NCI-H1092 (cell line): ENCODE measurements around the gene IL4I1.

ENCODE experiments used
- DNase-seq: peaks from one replicate; lab custom pipeline; 2025; lab: John Stamatoyannopoulos, UW

The IL4I1 gene

DNA sequence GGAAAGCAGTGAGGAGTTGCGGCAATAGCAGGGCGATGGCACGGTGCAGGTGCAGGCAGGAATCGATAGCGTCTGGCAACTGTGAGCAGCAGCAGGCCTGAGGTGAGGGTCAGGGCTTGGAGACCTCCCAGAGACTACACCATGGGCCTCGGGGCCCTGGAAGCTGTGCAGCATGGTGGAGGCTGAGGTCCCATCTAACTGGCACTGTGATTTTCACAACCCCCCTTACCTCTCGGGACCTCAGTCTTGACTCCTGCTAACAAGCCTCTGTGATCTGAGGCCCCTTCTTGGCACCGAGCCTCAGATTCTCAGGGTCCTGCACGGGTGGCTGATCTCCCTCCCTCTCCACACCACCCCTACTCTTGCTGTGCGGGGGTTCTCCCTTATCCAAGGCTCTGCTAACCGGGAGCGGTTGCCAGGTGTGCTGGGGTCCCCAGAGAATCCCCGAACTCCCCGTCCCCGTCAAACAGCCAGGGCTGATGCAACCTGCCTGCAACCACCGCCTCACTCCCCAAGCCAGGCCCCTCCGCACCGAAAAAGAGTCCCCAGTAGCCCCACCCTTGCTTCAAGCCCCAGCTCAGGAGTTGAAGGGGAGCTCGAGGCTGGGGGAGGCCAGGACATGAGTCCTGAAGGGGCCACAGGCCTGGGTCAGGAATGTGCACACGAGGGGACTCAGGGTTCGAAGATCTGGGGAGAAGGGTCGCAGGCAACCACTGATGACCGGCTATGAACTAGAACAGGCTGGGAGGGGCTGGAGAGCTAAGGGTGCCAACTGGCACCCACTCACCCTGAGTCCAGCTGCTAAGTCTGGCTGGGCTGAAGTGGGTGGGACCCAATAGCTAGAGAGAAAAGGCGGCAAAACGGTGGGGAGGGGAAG is 27.6 kb upstream of the IL4I1 start:
- DNase-seq = peak; percentile 9

DNA sequence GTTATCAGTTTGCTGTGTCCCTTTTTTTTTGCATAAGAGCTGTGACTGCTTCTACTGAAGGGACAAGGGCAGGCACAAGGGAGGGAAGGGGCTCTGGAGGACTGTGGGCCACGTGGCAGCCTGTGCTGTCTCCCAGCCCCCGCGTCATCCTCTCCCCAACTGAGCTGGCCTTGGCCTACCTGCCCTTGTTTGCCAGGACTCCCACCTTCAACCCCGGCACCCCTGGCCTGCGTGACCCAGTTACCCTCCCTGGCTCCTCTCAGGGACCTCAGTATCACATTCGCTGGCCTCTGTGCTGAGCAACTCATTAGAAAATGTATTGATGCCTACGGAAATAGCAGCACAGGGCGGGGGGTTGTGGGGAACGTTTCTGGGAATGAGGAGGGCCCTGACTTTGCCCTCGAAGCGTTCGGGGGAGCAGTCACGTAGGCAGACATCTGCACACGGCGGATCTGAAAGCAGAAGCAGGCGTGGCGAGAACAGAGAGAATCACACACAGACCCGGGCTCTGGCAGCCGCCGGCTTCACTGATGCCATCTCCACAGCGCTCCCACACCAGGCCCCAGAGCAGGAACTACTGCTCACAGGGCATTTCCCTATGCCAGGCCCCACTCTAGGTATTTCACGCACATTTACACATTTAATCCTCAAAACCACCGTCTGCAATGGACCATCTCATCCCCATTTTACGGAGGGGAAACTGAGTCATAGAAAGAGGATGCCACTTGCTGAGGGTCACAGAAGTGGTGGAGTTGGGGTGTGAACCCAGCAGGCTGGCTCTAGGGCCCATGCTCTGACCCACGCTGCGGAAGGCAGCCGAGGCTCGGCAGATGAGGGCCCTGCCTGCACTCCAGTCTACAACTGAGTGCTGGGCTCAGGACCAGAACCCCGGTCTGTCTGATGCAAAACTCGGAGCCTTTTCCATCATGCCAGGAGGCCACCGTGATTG is 26.6 kb upstream of the IL4I1 start:
- DNase-seq = no peak

DNA sequence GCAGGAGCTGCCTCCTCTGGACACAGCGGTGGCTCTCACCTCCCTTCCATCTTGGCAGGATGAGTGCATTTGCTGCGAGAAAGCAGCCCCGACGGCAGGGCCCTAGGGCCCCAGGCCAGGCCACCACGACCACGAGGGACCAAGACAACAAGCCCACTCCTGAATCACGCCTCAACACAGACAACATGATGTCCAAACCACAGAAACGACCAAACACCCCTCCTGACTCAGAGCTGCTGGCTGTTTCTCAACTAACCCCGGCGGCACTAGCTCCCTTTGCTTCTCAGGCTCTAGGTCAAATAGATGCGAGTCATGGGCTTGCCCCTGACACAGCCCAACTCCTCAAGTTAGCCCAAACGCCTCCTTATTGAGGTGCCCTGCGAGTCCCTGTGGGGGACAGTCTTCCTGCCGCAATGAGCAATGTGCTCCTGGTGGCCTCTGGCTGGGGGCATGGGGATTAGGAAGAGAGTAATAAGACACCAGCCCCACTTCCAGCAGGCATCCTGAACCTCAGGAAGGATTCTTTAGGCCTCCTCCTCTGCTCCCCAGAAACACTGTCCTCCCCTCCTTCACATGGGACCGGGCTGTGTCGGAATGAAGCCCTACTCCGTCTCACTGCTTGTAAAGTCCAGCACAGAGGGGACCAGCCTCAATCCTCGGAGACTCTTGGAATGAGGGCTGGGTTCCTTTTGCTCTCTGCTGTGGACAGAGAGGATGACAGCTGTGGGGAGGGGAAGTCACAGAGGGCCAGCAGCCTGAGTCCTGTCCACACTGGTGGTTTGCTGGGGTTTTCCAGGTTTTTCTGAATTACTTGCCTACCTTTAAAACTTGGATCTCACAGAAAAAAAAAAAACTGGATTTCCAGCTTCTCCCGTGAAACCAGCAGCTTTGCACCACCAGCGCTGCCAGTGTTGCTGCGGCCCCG is 25.4 kb upstream of the IL4I1 start:
- no peak for DNase-seq

DNA sequence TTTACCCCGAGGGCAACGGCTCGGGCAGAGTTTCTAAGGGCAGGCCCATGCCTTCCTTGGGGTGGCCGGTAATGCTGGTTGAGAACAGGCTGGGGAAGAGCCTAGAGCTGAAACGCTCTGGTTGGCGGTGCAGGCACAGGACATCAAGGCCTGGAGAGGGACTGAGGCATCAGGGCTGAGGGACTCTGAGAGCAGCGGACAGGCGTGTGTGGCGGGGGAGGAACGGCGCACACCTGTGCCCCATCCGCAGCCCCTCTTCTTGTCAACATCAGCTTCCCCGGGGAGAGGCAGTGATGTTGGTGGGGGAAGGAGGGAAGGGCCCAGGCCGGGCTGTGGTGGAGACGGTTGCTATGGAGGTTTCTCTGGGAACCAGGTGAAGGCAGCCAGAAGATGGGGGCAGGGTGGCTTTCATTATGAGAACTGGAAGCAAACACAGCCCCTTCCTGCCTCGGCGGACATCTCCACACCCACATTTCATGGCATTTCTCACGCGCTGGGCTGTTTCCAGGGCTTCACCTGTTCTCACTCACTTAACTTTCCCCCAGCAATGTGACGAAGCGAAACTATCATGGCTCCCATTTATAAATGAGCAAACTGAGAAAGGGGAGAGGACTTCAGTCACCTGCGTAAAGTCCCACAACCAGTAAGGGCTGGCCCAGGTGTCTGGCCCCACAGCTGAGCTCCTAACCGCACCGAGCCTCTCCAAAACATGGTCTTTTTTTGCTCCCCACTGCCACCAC is 24.1 kb upstream of the IL4I1 start:
- no peak for DNase-seq

DNA sequence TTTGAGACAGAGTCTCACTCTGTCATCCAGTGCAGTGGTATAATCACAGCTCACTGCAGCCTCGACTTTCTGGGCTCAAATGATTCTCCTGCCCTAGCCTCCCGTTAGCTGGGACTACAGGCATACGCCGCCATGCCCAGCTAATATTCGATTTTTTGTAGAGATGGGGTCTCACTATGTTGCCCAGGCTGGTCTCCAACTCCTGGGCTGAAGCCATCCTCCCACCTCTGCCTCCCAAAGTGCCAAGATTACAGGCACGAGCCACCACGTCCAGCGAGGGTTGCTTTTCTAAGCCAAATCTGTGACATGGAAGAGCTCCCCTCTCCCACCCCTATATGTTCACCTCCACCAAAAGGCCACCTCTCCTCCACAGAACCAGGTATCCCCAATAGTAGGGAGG is 21.4 kb upstream of the IL4I1 start:
- no peak for DNase-seq

DNA sequence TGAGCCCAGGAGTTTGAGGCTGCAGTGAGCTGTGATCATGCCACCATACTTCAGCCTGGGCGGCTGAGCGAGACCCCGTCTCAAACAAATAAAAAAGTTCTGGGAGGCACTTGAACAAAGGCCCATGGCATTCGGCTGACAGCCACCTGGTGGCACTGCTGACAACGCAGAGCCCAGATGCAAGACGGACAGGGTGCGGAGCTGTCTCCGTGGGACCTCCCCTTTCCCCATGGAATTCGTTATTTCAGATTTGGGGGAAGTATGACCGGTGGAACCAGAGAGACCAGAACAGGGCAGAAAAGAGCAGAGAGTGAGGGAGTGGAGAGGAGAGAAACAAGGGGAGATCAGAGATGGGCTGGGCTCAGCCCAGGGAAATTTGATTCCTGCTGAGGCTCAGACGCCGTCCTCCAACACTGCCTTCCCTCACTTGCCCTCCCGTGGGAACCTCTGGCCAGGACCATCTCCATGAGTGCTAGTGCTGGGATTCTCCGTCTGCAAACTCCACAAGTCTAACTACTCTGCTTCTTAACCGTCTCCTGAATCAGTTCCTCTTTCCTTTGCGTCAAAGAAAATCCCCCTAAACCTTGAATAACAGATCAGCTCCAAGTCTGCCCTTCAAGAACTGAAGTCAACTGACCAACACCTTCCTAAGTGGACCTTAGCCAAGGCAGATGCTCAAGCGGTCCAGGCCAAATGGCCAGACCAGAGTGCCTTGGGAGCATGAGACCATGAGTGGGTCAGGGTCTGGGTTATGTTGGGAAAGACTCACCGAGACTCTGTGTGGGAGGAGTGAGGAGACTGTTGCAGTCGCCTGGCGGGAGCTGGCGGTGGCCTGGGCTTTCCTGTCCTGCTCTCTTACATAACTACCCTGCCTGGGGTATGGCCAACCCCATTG is 20.4 kb upstream of the IL4I1 start:
- DNase-seq = no peak

DNA sequence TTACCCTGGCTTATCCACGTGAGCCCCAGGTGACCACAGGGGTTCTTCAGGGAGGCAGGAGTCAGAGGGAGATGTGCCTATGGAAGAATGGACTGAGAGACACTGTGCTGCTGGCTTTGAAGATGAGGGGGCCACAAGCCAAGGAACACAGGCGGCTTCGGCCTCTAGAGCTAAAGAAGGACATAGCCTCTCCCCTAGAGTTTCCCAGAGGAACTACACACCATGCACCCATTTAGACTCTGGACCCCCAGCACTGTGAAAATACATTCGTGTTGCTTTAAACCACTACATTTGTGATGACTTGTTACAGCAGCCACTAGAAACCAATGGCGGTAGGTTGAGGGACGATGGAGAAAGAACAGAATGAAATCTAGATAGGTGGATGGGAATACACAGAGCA is 18.6 kb upstream of the IL4I1 start:
- no peak for DNase-seq

DNA sequence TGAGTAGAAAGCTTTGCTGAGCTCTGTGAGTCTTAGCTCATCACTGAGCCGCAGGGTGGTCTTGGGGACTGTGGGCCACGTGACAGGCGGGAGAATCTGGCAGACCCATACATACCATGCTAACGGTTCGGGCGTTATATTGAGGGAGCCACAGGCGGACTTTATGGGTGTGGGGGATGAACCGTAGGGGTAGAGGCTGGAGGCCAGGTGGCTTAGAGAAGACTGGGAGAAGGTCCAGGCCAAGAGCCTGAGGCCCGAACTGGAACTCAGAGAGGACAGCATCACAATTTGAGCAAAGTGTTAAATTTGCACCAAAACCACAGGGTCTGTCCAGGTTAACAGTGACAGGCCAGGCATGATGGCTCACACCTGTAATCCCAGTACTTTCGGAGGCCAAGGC is 17.0 kb upstream of the IL4I1 start:
- DNase-seq = no peak

DNA sequence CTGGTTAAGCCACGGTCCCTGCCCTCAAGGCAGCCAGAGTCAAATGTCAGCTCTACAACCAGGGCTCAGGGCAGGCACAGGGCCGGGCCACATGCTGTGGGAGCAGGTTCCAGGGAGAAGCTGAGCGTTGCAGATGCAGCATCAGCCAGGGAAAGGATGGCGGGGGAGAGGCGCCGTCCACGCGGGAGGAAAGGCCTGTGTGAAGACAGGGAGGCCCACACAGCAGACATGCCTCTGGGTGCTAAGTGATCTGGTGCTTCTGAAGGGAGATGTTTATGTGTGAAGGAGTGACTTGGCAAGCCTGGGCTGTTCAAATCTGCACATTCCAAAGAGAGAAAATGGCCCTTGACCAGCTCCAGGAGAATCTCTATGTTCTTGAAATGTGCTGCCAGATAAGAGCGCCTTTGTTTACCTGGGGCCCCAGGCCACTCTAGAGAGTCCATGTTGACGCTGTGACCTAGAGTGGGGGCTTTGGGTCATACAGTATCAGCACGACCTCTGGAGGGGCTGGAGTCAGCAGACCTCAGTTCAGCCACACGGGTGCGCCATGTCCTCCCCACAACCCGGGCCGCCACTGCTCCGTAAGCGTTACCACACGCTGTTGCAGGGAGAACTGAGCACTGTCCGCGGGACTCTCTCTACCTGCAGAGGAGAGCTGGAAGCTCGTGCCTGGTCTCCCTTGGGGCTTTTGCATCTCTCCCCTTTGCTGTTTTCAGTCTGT is 16.4 kb upstream of the IL4I1 start:
- no peak for DNase-seq

DNA sequence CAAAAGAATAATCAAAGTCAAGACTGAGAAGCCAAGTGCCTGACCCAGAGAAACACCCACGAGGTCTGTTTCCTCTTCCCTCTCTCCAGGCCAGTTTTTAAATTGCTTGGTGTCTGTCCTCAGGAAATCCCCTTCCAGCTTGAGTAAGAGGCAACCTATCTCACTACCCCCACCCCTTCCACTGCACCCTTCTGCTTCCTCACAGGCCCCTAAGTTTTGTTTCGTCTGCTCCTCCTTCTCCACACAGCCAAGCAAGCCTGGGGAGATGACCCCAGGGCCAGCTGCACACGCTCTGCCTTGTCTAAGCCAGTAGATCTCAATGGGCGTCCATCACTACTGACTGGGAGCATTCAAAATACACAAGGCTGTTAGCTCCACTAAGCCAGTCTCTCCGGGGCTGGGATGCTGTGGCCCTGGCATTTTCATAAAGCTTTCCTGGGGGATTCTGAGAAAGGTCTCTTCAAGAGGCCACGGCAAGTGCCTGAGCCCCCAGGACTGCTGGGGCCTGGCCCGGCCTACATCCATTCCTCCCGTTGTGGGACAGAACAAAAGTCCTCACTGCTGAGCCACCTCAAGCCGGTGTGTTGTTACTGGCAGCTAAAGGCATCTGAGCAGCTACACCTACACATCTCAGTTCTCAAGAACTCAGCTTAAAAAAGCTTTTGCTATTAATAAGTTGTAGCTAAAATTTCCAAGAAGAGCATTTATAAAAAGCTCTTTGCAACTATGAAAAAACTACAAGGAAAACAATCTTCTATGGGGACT is 14.9 kb upstream of the IL4I1 start:
- DNase-seq = no peak

DNA sequence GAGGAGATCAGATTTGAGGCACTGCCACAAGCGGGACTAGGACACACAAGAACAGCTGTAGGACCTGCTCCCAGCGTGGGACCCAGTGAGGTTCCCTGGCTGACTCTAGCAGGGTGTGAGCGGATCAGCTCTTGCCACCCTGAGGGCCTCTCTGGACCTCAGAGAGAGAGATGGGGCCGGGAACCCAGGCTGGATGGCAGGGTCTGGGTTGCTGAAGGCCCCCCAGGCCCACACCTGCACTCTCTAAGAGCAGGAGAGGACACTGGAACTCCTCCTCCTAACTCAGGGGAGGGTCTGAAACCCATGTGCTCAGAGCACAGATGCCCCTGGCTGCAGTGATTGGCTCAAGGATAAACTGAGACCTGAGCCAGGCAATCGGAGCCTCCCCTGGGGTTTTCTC is 13.5 kb upstream of the IL4I1 start:
- DNase-seq = no peak

DNA sequence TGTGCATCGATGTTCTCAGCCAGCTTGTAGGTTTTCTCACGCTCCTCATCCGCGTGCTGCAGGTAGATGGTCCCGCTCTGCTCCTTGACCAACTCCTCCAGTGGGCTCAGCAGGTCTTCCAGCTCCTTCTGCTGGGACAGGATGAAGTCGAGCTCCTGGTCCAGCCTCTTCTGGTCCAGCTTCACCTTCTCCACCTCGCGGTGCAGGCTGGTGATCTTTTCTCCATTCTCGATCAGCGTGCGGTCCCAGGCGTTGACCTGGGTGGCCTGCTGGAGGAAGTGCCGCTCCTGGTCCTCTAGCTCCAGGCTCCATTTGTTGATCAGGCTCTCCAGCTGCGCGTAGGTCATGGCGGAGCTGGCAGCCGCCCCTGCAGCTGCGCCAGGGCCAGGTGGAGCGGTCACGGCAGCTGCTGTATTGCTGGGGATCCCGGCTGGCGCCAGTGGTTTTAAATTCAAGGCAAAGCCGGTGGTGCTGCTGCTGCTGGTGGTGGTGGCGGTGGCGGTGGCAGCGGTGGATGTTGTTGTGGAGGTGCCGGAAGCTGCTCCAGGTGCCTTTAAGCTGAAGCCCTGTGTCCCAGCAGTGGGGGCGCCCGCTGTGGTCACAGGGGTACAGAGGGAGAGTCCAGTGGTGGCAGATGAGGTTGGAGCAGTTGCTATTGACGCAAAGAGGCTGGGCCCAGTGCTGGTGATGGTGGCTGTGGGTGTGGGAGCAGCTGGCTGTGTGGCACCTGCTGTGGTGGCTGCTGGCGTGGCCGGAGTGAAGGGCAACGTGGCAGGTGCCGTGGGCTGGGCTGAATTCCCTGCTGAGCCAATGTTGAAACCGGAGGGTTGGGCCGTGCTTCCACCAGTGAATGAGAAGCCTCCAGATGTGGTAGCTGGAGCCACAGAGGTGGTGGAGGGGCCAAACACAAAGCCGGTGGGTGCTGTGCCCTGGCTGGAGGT is 12.1 kb upstream of the IL4I1 start:
- DNase-seq = no peak

DNA sequence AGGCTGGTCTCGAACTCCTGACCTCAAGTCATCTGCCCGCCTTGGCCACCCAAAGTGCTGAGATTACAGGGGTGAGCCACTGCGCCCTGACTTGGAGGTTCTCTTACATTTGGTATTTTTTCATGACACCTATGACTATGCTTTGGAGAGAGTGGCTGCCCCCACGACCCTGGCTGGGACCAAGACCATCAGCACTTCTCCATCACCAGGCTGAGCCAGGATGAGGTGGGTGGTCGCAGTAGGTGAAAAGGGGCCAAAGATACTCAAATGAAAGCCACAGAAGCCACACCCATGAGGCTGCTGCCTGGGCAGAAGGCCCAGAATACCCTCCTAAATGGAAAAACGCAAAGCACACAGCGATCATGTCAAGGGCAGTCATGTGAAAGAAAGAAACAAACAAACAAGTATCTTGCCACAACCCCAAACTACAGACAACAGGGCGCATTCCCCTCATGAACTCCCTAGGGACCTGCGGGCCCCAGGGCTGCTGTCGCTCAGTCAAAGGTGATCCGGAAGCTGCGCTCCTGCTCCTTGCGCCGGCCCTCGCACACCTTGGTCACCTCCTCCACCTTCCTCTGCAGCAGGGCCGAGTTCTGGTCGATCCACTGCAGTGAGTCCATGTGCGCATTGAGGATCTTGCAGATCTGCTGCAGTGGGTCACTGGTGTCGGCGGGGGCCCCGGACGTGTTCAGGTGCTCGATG is 11.2 kb upstream of the IL4I1 start:
- DNase-seq = no peak

DNA sequence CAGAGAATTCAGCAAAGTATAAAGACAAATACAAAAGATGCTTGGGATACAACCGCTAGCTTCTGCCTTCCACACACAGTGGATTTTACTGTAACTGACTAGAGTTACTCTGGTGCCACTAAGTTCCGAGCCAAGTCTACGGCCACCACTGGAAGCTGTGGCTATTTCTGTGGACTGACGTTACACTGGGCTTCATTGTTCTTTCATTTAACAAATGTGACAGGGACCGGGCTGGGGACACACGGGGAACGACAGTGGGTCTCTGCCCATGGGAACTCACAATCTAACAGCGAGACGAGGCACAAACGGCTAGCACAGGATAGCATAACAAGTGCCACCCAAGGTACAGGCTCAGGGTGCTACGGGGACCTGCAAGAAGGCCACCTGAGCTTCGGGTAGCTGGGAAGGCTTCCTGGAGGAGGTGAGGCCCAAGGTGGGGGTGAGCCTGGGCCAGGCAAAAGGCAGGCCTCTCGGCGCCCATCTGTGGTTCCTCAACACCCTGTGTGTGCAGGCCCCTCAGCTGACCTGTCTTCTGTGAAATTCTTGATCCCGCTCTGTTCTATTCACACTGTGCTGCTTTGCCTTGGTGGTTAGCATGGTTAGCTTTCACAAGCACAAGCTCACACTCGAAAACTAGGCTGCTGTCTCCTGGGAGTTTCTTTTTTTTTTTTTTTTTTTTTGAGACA is 10.3 kb upstream of the IL4I1 start:
- DNase-seq = no peak

DNA sequence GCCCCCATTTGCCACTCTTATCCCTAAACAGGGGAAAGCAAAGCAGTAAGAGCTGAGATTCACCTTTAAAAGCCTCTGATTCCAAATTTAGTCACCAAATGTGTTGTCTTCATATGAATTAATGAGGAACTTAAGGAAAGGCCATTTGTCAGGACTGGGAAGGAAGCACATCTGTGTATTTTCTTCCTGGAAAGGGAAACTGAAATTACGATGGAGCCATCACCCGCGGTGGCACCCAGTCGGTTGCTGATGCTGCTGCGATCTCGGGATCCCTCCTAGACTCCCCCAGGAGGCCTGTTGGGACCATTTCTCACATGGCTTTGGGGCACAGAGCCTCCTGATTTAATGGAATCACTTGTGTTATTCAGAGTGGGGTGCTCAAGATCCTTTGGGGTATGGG is 7.4 kb upstream of the IL4I1 start:
- DNase-seq = no peak

DNA sequence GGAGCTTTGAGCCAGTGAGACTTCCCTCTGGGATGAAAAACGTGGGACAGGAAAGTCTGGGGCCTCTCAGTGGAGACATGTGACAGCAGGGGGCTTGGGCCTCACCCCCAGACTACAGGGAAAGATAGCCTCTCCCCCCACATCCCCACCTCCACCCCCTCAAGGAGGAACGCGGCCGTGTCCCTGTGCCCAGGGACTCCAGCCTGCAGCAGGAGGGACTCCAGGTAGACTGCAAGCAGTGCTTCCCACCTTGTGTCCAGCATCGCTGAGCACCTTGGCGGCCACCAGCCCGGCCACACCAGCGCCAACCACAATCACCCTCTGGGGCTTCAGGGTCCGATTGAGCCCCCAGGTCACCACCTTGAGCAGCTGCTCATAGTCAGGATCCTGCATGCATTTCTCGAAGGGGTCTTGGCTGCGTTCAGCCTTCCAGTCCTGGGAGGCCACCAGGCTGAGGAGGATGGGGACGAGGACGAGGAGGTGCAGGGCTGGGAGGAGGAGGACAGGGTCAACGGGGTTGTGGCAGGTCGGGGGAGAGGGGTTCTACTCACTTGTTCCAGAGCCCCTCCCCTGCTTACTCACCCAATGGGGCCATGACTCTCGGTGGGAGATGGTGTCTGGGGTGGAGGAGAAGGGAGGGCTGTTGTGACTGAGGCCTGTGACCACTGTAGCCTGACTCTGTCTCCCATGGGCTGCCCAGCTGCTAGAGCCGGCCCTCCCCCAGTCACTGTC is 955 bp downstream of the IL4I1 start:
- DNase-seq = no peak
